Smooth muscle cell (in vitro differentiated cells): ENCODE measurements around the gene HOXC11. TPM values are rescaled to one million over a fixed set of nuclear protein-coding genes. Genes with fewer than 3 reads are reported as not detected.

Experiments
- DNase-seq: peaks from one replicate; lab custom pipeline; 2025; ENCODE audit not compliant: unreplicated experiment; lab: John Stamatoyannopoulos, UW
- H2AFZ ChIP-seq: fragments of 200-600 bp; sonication (generic); 2 replicates; pipeline ENCODE4 v1.6.0; 2016; ENCODE audit warnings: antibody characterized with exemption, low read depth, mild to moderate bottlenecking
- H3F3A ChIP-seq: fragments of 200-600 bp; sonication (generic); 2 replicates; pipeline ENCODE4 v1.6.0; 2017; ENCODE audit warnings: antibody characterized with exemption, low read depth
- H3K27ac ChIP-seq: fragments of 200-600 bp; sonication (generic); 2 replicates; pipeline ENCODE4 v1.5.1; 2016; ENCODE audit warnings: low read depth, mild to moderate bottlenecking
- H3K27me3 ChIP-seq: fragments of 200-600 bp; sonication (generic); 2 replicates; pipeline ENCODE4 v1.6.1; 2016; ENCODE audit warnings: low read depth, mild to moderate bottlenecking
- H3K36me3 ChIP-seq: fragments of 200-600 bp; sonication (generic); 2 replicates; pipeline ENCODE4 v1.5.1; 2016; ENCODE audit warnings: low read depth
- H3K4me1 ChIP-seq: fragments of 200-600 bp; sonication (generic); 2 replicates; pipeline ENCODE4 v1.5.1; 2016; ENCODE audit warnings: low read depth
- H3K4me2 ChIP-seq: fragments of 200-600 bp; sonication (generic); 2 replicates; pipeline ENCODE4 v1.6.0; 2016; ENCODE audit warnings: mild to moderate bottlenecking
- H3K4me3 ChIP-seq: fragments of 200-600 bp; sonication (generic); 2 replicates; pipeline ENCODE4 v1.5.1; 2016; ENCODE audit warnings: mild to moderate bottlenecking
- H3K79me2 ChIP-seq: fragments of 200-600 bp; sonication (generic); 2 replicates; pipeline ENCODE4 v1.6.0; 2016; ENCODE audit warnings: low read depth, mild to moderate bottlenecking
- H3K9ac ChIP-seq: fragments of 200-600 bp; sonication (generic); 2 replicates; pipeline ENCODE4 v1.6.0; 2016; ENCODE audit warnings: low read depth
- H3K9me3 ChIP-seq: fragments of 200-600 bp; sonication (generic); replicated peaks from 2 replicates; pipeline ENCODE4 v1.5.1; 2016; ENCODE audit warnings: low read depth
- H4K20me1 ChIP-seq: fragments of 200-600 bp; sonication (generic); 2 replicates; pipeline ENCODE4 v1.6.0; 2016; ENCODE audit warnings: low read depth
- CTCF ChIP-seq: fragments of 200-600 bp; sonication (generic); IDR thresholded peaks from 2 replicates; pipeline ENCODE4 v1.5.1; 2017; ENCODE audit warnings: borderline replicate concordance, mild to moderate bottlenecking, antibody characterized with exemption; ENCODE audit not compliant: insufficient read depth, poor library complexity, severe bottlenecking
- WGBS: methylation state at CpG from one replicate; pipeline ENCODE4 v1.1.7; 2016; ENCODE audit warnings: low lambda C conversion rate; 5-methylcytosine and 5-hydroxymethylcytosine counted together
- polyA plus RNA-seq: library from polyadenylated mRNA; unstranded; fragments of >200 nt; fragmentation: Nextera tagmentation; extraction: Ambion mirVana; gene quantifications from 2 replicates; pipeline ENCODE4 v1.2.1, GENCODE V29; 2016
- total RNA-seq: library from RNA; depleted of rRNA; stranded (reverse); fragments of >200 nt; gene quantifications from 2 replicates; pipeline ENCODE4 v1.2.3, GENCODE V29; 2014

The HOXC11 gene
- total and polyA plus RNA-seq, 2 experiments from 2014 or later, result 0.23 to 0.27 TPM

GRCh38 chr12:54014377-54015017 is 41.6 kb downstream of the HOXC11 start:
- Histone ChIP-seq H3K27ac (no peak overlapping the region), H3K79me2 (no peaks in the 10 kb centered on the region), H3K4me2 (peak overlapping the region; percentile 54), H3K27me3 (peaks cover 90% of the 10 kb centered on the region), H3F3A (no peaks in the 10 kb centered on the region), H3K36me3 (no peaks in the 10 kb centered on the region), H4K20me1 (no peaks in the 10 kb centered on the region), H3K9ac (no peak overlapping the region), H3K4me3 (peak overlapping the region; percentile 15), H2AFZ (no peak overlapping the region), H3K4me1 (peaks cover 3% of the 10 kb centered on the region), H3K9me3 (no peaks in the 10 kb centered on the region)
- TF ChIP-seq CTCF, result no peak
- WGBS, result 17% methylated on average over 36 of the region's 36 CpGs
- DNase-seq, result no peak

- Histone ChIP-seq H3F3A (no peaks in the 10 kb centered on the region), H3K9ac (no peak overlapping the region), H3K79me2 (no peaks in the 10 kb centered on the region), H3K4me3 (peak overlapping the region; percentile 15), H3K27ac (no peak overlapping the region), H2AFZ (no peak overlapping the region), H3K36me3 (no peaks in the 10 kb centered on the region), H3K4me1 (peaks cover 3% of the 10 kb centered on the region), H3K9me3 (no peaks in the 10 kb centered on the region), H3K4me2 (peak overlapping the region; percentile 54), H4K20me1 (no peaks in the 10 kb centered on the region), H3K27me3 (peaks cover 90% of the 10 kb centered on the region)
- WGBS, result 24% methylated on average over 23 of the region's 23 CpGs
- TF ChIP-seq CTCF, result no peak
- no peak for DNase-seq
Measured at GRCh38 chr12:54015018-54015931, 42.3 kb downstream of the HOXC11 start.

- Histone ChIP-seq H3K36me3 (no peaks in the 10 kb centered on the region), H3F3A (no peaks in the 10 kb centered on the region), H3K27ac (no peak overlapping the region), H4K20me1 (no peaks in the 10 kb centered on the region), H3K27me3 (peaks cover 90% of the 10 kb centered on the region), H3K79me2 (no peaks in the 10 kb centered on the region), H3K9ac (no peak overlapping the region), H2AFZ (no peak overlapping the region), H3K9me3 (no peaks in the 10 kb centered on the region), H3K4me3 (peak overlapping the region; percentile 42), H3K4me2 (peak overlapping the region; percentile 82), H3K4me1 (peaks cover 3% of the 10 kb centered on the region)
- WGBS, result 53% methylated on average over 3 of the region's 3 CpGs
- no peak for TF ChIP-seq CTCF
- DNase-seq, result no peak
Measured at GRCh38 chr12:54016051-54016450, 43.1 kb downstream of the HOXC11 start.
